CD4-positive, alpha-beta T cell treated with Interleukin-15 for 4 hours (primary cell): ENCODE results near the gene CYFIP1.

Source experiments
- DNase-seq: peaks from one replicate; pipeline ENCODE4 v3.0.0-alpha.2; 2020; ENCODE audit warnings: low spot score

Gene CYFIP1

GRCh38 chr15:22869856-22870255 lies 110.3 kb downstream of the CYFIP1 start:
- DNase-seq, result no peak

GRCh38 chr15:22868928-22869327 lies 111.2 kb downstream of the CYFIP1 start:
- no peak for DNase-seq

- no peak for DNase-seq
Observed at GRCh38 chr15:22868495-22868894, 111.7 kb downstream of the CYFIP1 start.

GRCh38 chr15:22867886-22868285 lies 112.3 kb downstream of the CYFIP1 start:
- no peak for DNase-seq

- no peak for DNase-seq
Observed at GRCh38 chr15:22866079-22866478, 114.1 kb downstream of the CYFIP1 start.

- no peak for DNase-seq
Observed at GRCh38 chr15:22863356-22863755, 116.8 kb downstream of the CYFIP1 start.

GRCh38 chr15:22861161-22861560 lies 119.0 kb downstream of the CYFIP1 start:
- no peak for DNase-seq

- DNase-seq, result no peak
Observed at GRCh38 chr15:22856659-22857058, 123.5 kb downstream of the CYFIP1 start.

- no peak for DNase-seq
Observed at GRCh38 chr15:22855791-22856190, 124.4 kb downstream of the CYFIP1 start.

- DNase-seq, result no peak
Observed at GRCh38 chr15:22851513-22851912, 128.7 kb downstream of the CYFIP1 start.

GRCh38 chr15:22850055-22850454 lies 130.1 kb downstream of the CYFIP1 start:
- DNase-seq, result no peak

GRCh38 chr15:22846073-22846472 lies 134.1 kb downstream of the CYFIP1 start:
- no peak for DNase-seq

GRCh38 chr15:22845289-22845900 lies 134.8 kb downstream of the CYFIP1 start:
- no peak for DNase-seq

GRCh38 chr15:22844421-22845288 lies 135.5 kb downstream of the CYFIP1 start:
- DNase-seq, result no peak

GRCh38 chr15:22839046-22839695 lies 141.0 kb downstream of the CYFIP1 start:
- DNase-seq, result no peak

GRCh38 chr15:22838292-22839042 lies 141.7 kb downstream of the CYFIP1 start, which contains the start of gene NIPA2:
TSS of gene NIPA2 (plus strand) at chr15:22838666. CDS start at chr15:22851732, 13,066 bp downstream.
- peak; percentile 98 for DNase-seq

GRCh38 chr15:22831473-22831872 lies 148.7 kb downstream of the CYFIP1 start:
- no peak for DNase-seq

- no peak for DNase-seq
Observed at GRCh38 chr15:22827125-22827524, 153.0 kb downstream of the CYFIP1 start.

GRCh38 chr15:22823495-22824128 lies 156.6 kb downstream of the CYFIP1 start:
- DNase-seq, result no peak

- no peak for DNase-seq
Observed at GRCh38 chr15:22819651-22820050, 160.5 kb downstream of the CYFIP1 start.
